Naive thymus-derived CD4-positive, alpha-beta T cell (primary cell): ENCODE results near the gene BMP10. TPM values are rescaled to one million over a fixed set of nuclear protein-coding genes. Genes with fewer than 3 reads are reported as not detected.

Source experiments
- ATAC-seq: fragments of 150-1000 bp; cut with Tn5 transposase; 2 replicates; pipeline ENCODE4 v1.10.0; 2021; ENCODE audit warnings: mild to moderate bottlenecking, moderate library complexity
- CTCF ChIA-PET: fragments of 350-600 bp; sonication (Branson Sonifier 250); formaldehyde crosslinking; loops from one replicate; lab custom pipeline; 2021; ENCODE audit warnings: antibody characterized with exemption; lab: Charles Lee
- POLR2A ChIA-PET: fragments of 350-600 bp; sonication (Branson Sonifier 250); formaldehyde crosslinking; loops from one replicate; lab custom pipeline; 2021; ENCODE audit warnings: antibody characterized with exemption, inconsistent platforms; lab: Charles Lee
- DNase-seq, 9 donors: peaks; one replicate each; pipeline versions ENCODE4 v3.0.0 to v3.0.0-alpha.2; 2020 to 2022; ENCODE audit warnings: mixed read lengths in 1 of 9
- H3K27ac ChIP-seq: one replicate; pipeline ENCODE4 v1.7.0; 2013; ENCODE audit warnings: mild to moderate bottlenecking, low read depth, low read length, moderate library complexity
- H3K27me3 ChIP-seq, 2 donors: one replicate each; pipeline ENCODE4 v1.7.0; 2013; ENCODE audit warnings: low read length in 2 of 2, mild to moderate bottlenecking in 2 of 2, moderate library complexity in 2 of 2; ENCODE audit not compliant: control insufficient read depth in 2 of 2, insufficient read depth in 2 of 2
- H3K36me3 ChIP-seq, 3 experiments: 1 replicate in 2 of 3; 2 replicates in 1 of 3; pipeline ENCODE4 v1.7.0; 2013; ENCODE audit warnings: low read length in 3 of 3, mild to moderate bottlenecking in 3 of 3, moderate library complexity in 1 of 3; ENCODE audit not compliant: insufficient read depth in 3 of 3, control insufficient read depth in 2 of 3
- H3K4me1 ChIP-seq, 2 donors: one replicate each; pipeline ENCODE4 v1.7.0; 2013; ENCODE audit warnings: low read length in 2 of 2, mild to moderate bottlenecking in 2 of 2, moderate library complexity in 1 of 2; ENCODE audit not compliant: control insufficient read depth in 2 of 2, insufficient read depth in 2 of 2
- H3K4me3 ChIP-seq: 2 replicates; pipeline ENCODE4 v1.7.0; 2013; ENCODE audit warnings: mild to moderate bottlenecking, low read length
- H3K9me3 ChIP-seq, 3 experiments: 1 replicate in 2 of 3; 2 replicates in 1 of 3; pipeline ENCODE4 v1.7.0; 2013; ENCODE audit warnings: low read length in 3 of 3; ENCODE audit not compliant: control insufficient read depth in 2 of 3
- H3K27ac Mint-ChIP-seq, 9 donors: one replicate each; pipeline ENCODE4 v1.8.0; 2020 to 2022; ENCODE audit warnings: mixed read lengths in 9 of 9, mild to moderate bottlenecking in 8 of 9, moderate library complexity in 5 of 9, inconsistent platforms in 2 of 9
- H3K27me3 Mint-ChIP-seq, 5 donors: one replicate each; pipeline ENCODE4 v1.8.0; 2021 to 2022; ENCODE audit warnings: mixed read lengths in 5 of 5, mild to moderate bottlenecking in 1 of 5
- H3K36me3 Mint-ChIP-seq, 5 donors: one replicate each; pipeline ENCODE4 v1.8.0; 2020 to 2022; ENCODE audit warnings: mixed read lengths in 5 of 5, mild to moderate bottlenecking in 3 of 5, inconsistent platforms in 1 of 5
- H3K4me1 Mint-ChIP-seq, 7 donors: one replicate each; pipeline ENCODE4 v1.8.0; 2020 to 2022; ENCODE audit warnings: mixed read lengths in 7 of 7, mild to moderate bottlenecking in 3 of 7, inconsistent platforms in 1 of 7
- H3K4me3 Mint-ChIP-seq, 10 donors: one replicate each; pipeline ENCODE4 v1.8.0; 2020 to 2022; ENCODE audit warnings: mild to moderate bottlenecking in 10 of 10, mixed read lengths in 10 of 10, moderate library complexity in 6 of 10, inconsistent platforms in 2 of 10
- H3K9me3 Mint-ChIP-seq, 11 donors: one replicate each; pipeline ENCODE4 v1.8.0; 2020 to 2022; ENCODE audit warnings: mixed read lengths in 11 of 11, mild to moderate bottlenecking in 4 of 11, inconsistent platforms in 1 of 11, moderate library complexity in 1 of 11
- intact Hi-C, 2 donors: fragments of 100-400 bp; cut with micrococcal nuclease; formaldehyde crosslinking; loops; one replicate each; pipeline ENCODE4 v1.15.1; 2023
- polyA plus RNA-seq, 2 donors: library from polyadenylated mRNA; unstranded; fragments of 300-500 nt; fragmentation: Illumina TruSeq; gene quantifications; one replicate each; pipeline ENCODE4 v1.2.3, GENCODE V29; 2021
- total RNA-seq, 6 experiments: library from RNA in 5 of 6; stranded (reverse) in 5 of 6; gene quantifications; 1 replicate in 5 of 6; 2 replicates in 1 of 6; pipeline ENCODE4 v1.2.3 and lab custom pipeline; 2021 to 2026

The BMP10 gene
- total and polyA plus RNA-seq, 7 experiments from 2014 or later = not detected

DNA sequence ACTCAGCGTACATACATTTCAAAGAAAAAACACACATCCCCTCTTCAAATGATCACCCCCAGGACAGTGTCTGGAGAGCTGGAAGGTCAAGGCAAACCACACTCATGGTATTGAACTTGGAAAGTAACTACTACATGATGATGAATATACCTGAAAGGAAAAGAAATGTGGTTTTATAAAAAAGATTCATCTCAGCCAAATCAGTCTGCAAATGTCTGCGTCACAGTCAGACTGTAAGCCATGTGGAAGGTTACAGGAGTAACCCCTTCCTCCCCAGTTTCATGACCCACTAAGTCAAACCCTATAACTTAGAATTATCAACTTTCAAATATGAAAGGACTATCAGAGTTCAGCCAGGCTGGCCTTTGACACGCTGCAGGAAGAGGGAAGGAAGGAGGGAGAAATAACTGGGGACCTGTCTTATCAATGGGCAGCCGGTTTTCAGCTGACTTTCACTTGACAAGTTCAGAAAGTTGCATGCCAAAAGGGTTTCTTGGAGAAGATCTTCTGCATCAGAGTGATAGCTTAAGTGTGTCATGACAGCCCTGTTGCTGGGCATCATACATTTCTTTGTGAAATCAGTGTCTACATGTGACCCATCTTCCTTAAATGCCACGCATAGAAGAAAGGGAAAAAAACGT is 7.0 kb upstream of the BMP10 start:
- Histone ChIP-seq H3K27me3 (no peaks in the 10 kb centered on the region), H3K4me1 (no peaks in the 10 kb centered on the region), H3K9me3 (no peaks in the 10 kb centered on the region), H3K4me3 (no peak overlapping the region), H3K27ac (no peak overlapping the region), H3K36me3 (no peaks in the 10 kb centered on the region)
- ChIA-PET CTCF (no interaction called here), POLR2A (no interaction called here)
- ATAC-seq (no peak), DNase-seq (no peak)
- H3K4me1 Mint-ChIP-seq = peaks cover 0 to 5% (median 0%) of the 10 kb centered on the region in 7 donors
- H3K27me3 Mint-ChIP-seq = peaks cover 0 to 51% (median 6%) of the 10 kb centered on the region in 5 donors
- H3K36me3 Mint-ChIP-seq = no peaks in the 10 kb centered on the region
- no peak overlapping the region for H3K27ac Mint-ChIP-seq
- H3K9me3 Mint-ChIP-seq = no peaks in the 10 kb centered on the region
- intact Hi-C loops = no loop called here
- H3K4me3 Mint-ChIP-seq = no peak overlapping the region

DNA sequence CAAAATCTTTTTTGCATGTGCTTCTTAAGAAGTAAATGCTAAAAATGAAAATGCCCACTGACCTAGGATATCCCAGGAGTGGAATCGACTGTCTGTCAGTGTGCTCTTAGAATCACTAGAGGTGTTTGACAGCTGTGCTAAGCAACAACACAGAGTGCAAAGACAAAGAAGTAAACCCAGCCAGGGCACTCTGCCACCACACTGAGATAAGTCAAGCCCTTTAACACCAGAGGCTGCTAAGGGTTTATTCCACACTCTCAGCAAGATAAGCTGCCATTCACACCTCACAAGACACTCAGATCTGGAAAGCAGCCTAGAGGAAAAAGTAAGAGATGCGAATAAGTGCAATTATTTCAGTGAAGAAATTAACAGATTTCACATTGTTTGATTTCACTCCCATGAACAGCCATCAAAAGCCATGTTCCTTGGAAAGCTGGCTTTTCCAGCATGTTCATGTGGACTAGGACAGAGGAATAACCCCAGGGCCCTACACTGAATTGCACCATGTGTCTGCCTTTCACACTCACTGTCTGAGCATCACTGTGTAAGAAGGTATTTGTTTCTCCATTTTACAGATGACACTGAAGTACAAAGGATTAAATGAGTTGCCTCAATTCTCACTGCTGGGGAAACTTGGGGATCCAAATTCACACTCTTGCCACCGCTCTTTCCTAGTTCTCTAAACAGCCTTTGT is 6.0 kb upstream of the BMP10 start:
- Mint-ChIP-seq H3K27me3 (peaks cover 0 to 46% (median 6%) of the 10 kb centered on the region in 5 donors), H3K36me3 (no peaks in the 10 kb centered on the region), H3K9me3 (no peaks in the 10 kb centered on the region), H3K4me1 (peaks cover 0 to 5% (median 0%) of the 10 kb centered on the region in 7 donors), H3K27ac (no peak overlapping the region), H3K4me3 (no peak overlapping the region)
- H3K27me3 ChIP-seq = no peaks in the 10 kb centered on the region
- H3K36me3 ChIP-seq = no peaks in the 10 kb centered on the region
- intact Hi-C loops = no loop called here
- H3K9me3 ChIP-seq = no peaks in the 10 kb centered on the region
- no peak overlapping the region for H3K27ac ChIP-seq
- ATAC-seq (no peak), DNase-seq (no peak)
- POLR2A ChIA-PET = no interaction called here
- CTCF ChIA-PET = no interaction called here
- no peaks in the 10 kb centered on the region for H3K4me1 ChIP-seq
- no peak overlapping the region for H3K4me3 ChIP-seq

DNA sequence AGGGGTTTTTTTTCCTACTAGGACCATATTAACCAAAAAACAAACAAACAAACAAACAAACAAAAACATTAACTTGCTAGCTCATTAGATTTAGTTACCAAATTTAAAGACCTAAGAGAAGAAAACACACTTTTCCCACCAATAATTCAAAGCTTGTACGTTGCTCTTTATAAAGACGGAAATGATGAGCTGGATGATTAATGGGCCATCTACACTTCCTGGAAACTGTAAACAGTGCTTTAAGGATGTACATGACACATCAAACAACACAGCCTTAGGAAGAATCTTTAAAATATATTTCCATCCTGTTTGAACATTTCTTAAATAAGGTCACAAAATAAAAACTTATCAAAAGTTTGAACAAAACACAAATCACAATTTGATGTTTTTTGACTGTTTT is 982 bp downstream of the BMP10 start:
- CTCF ChIA-PET = no interaction called here
- no peaks in the 10 kb centered on the region for H3K36me3 Mint-ChIP-seq

DNA sequence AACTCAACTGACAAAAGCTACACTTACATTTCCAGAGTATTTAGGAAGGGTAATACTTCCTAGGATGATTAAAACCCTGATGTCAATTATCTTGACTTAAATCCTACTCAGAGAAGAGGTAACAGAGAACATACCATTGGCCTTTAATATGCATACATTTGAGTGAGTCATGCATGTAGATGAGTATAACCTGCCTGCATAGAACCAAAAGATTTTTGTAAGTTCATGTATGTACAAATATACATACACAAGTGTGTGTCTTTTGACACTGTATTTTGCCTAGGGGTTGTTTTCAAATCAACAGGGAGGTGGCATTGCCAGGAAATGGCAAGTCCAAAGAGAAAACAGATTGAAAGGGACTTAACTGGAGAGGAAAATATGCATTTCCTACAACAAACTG is 6.1 kb downstream of the BMP10 start:
- CTCF ChIA-PET = no interaction called here
- H3K9me3 ChIP-seq = no peaks in the 10 kb centered on the region
- Mint-ChIP-seq H3K27ac (no peak overlapping the region), H3K27me3 (peaks cover 0 to 4% (median 0%) of the 10 kb centered on the region in 5 donors), H3K4me3 (no peak overlapping the region), H3K9me3 (no peaks in the 10 kb centered on the region), H3K4me1 (peaks cover 0 to 7% (median 0%) of the 10 kb centered on the region in 7 donors), H3K36me3 (no peaks in the 10 kb centered on the region)
- H3K36me3 ChIP-seq = no peaks in the 10 kb centered on the region
- no peak overlapping the region for H3K4me3 ChIP-seq
- no peaks in the 10 kb centered on the region for H3K27me3 ChIP-seq
- POLR2A ChIA-PET = interaction anchor here (0.6 kb wide), 1 partner anchor 88 kb away, joined by 3 read pairs; no protein-coding TSS in a partner anchor
- ATAC-seq = no peak
- no peak overlapping the region for H3K27ac ChIP-seq
- no peaks in the 10 kb centered on the region for H3K4me1 ChIP-seq
- intact Hi-C loops = no loop called here
- no peak for DNase-seq

More for the DNA sequence above, 982 bp downstream of the BMP10 start:
- H3K4me1 ChIP-seq = no peaks in the 10 kb centered on the region
- H3K27ac Mint-ChIP-seq = no peak overlapping the region
- H3K27me3 ChIP-seq = no peaks in the 10 kb centered on the region
- no peaks in the 10 kb centered on the region for H3K36me3 ChIP-seq
- no peak overlapping the region for H3K4me3 ChIP-seq
- POLR2A ChIA-PET = interaction anchor here (0.6 kb wide), 1 partner anchor 118 kb away, joined by 3 read pairs; no protein-coding TSS in a partner anchor
- intact Hi-C loops = no loop called here
- H3K27ac ChIP-seq = no peak overlapping the region
- no peaks in the 10 kb centered on the region for H3K9me3 ChIP-seq
- peaks cover 0 to 6% (median 0%) of the 10 kb centered on the region in 5 donors for H3K27me3 Mint-ChIP-seq
- peaks cover 0 to 3% (median 0%) of the 10 kb centered on the region in 7 donors for H3K4me1 Mint-ChIP-seq
- peak; percentile 40 for ATAC-seq
- no peaks in the 10 kb centered on the region for H3K9me3 Mint-ChIP-seq
- DNase-seq = no peak
- H3K4me3 Mint-ChIP-seq = no peak overlapping the region

DNA sequence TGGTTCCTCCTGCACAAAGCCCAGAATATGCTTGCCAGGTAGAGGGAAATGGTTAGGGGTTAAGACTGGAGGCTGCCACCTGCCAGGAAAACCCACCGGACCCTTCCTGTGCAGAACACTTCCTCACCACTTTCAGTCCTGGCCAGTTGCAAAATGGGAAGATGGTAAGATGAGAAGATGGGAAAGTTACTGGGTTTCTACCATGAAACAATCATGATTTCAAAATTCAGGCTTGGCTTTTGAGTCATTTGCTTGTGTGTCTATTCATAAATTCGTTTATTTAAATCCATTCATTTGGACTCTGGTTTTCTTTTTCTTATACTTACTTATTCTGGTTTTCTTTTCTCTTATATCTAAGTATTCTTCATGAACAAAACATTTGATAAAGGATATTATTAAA is 7.2 kb downstream of the BMP10 start:
- Mint-ChIP-seq H3K4me1 (peaks cover 0 to 6% (median 0%) of the 10 kb centered on the region in 7 donors), H3K36me3 (no peaks in the 10 kb centered on the region), H3K9me3 (no peaks in the 10 kb centered on the region), H3K27me3 (peaks cover 0 to 4% (median 0%) of the 10 kb centered on the region in 5 donors), H3K4me3 (no peak overlapping the region), H3K27ac (no peak overlapping the region)
- DNase-seq (no peak), ATAC-seq (no peak)
- H3K4me1 ChIP-seq = no peaks in the 10 kb centered on the region
- ChIA-PET POLR2A (no interaction called here), CTCF (no interaction called here)
- no peaks in the 10 kb centered on the region for H3K9me3 ChIP-seq
- no peaks in the 10 kb centered on the region for H3K27me3 ChIP-seq
- no peaks in the 10 kb centered on the region for H3K36me3 ChIP-seq
- H3K27ac ChIP-seq = no peak overlapping the region
- intact Hi-C loops = no loop called here
- H3K4me3 ChIP-seq = no peak overlapping the region

DNA sequence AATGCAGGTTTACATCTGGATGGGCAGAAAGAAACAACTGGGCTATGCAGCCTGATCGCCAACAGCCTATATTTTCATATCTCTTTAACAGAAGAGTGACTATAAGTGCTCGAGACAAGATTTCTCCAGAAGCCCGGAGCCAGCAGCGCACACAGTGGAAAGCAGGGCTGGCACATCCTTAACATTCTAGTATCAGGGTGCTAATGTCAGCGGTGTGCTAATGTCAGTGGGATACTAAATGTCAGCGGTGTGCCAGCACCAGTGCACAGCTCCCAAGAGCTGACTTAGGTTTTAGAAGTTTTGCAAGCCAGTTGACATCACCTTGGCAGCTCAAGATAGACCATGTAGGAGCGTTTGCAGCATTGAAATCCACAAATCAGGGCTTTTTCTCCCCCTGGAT is 8.3 kb downstream of the BMP10 start:
- H3K27ac Mint-ChIP-seq = no peak overlapping the region
- no peak overlapping the region for H3K4me3 Mint-ChIP-seq
- POLR2A ChIA-PET = interaction anchor here (0.9 to 1.0 kb wide), 2 partner anchors 10 to 28 kb away, joined by 3 read pairs; no protein-coding TSS in a partner anchor
- no peak overlapping the region for H3K4me3 ChIP-seq
- no peak for ATAC-seq
- H3K36me3 ChIP-seq = no peaks in the 10 kb centered on the region
- H3K9me3 Mint-ChIP-seq = no peaks in the 10 kb centered on the region
- H3K27ac ChIP-seq = no peak overlapping the region
- H3K4me1 ChIP-seq = no peaks in the 10 kb centered on the region
- no peak for DNase-seq
- peaks cover 0 to 2% (median 0%) of the 10 kb centered on the region in 5 donors for H3K27me3 Mint-ChIP-seq
- peaks cover 0 to 8% (median 0%) of the 10 kb centered on the region in 7 donors for H3K4me1 Mint-ChIP-seq
- CTCF ChIA-PET = no interaction called here
- no peaks in the 10 kb centered on the region for H3K9me3 ChIP-seq
- H3K36me3 Mint-ChIP-seq = no peaks in the 10 kb centered on the region
- no peaks in the 10 kb centered on the region for H3K27me3 ChIP-seq
- intact Hi-C loops = no loop called here
